Activated B cell treated with CpG ODN at 0.5 μM for 24 hours (primary cell): Measurements from ENCODE around the gene MTREX. TPM values are rescaled to one million over a fixed set of nuclear protein-coding genes. Genes with fewer than 3 reads are reported as not detected.

Experiments
- ATAC-seq: fragments of 200-7000 bp; cut with Tn5 transposase; one replicate; pipeline ENCODE4 v1.10.0; 2021; ENCODE audit warnings: low read depth, mild to moderate bottlenecking, moderate library complexity
- CTCF ChIA-PET: fragments of 350-600 bp; sonication (Branson Sonifier 250); formaldehyde crosslinking; loops from one replicate; lab custom pipeline; 2021; ENCODE audit warnings: antibody characterized with exemption; lab: Charles Lee
- POLR2A ChIA-PET: fragments of 350-600 bp; sonication (Branson Sonifier 250); formaldehyde crosslinking; loops from one replicate; lab custom pipeline; 2021; ENCODE audit warnings: antibody characterized with exemption; lab: Charles Lee
- DNase-seq: peaks from one replicate; pipeline ENCODE4 v3.0.0; 2022
- H3K27ac Mint-ChIP-seq: one replicate; pipeline ENCODE4 v1.8.0; 2020; ENCODE audit warnings: mixed read lengths
- H3K27me3 Mint-ChIP-seq: one replicate; pipeline ENCODE4 v1.8.0; 2021; ENCODE audit warnings: mixed read lengths
- H3K36me3 Mint-ChIP-seq: one replicate; pipeline ENCODE4 v1.8.0; 2021; ENCODE audit warnings: low read depth, mixed read lengths
- H3K4me1 Mint-ChIP-seq: one replicate; pipeline ENCODE4 v1.8.0; 2021; ENCODE audit warnings: mixed read lengths
- H3K4me3 Mint-ChIP-seq: one replicate; pipeline ENCODE4 v1.8.0; 2020; ENCODE audit warnings: mild to moderate bottlenecking, mixed read lengths
- H3K9me3 Mint-ChIP-seq: one replicate; pipeline ENCODE4 v1.8.0; 2020; ENCODE audit warnings: mixed read lengths
- CTCF ChIP-seq: fragments of 200-600 bp; IDR thresholded peaks from one replicate; pipeline ENCODE4 v1.8.0; 2022; ENCODE audit warnings: antibody characterized with exemption, mild to moderate bottlenecking
- intact Hi-C: fragments of 100-400 bp; cut with micrococcal nuclease; formaldehyde crosslinking; loops from one replicate; pipeline ENCODE4 v1.15.1; 2024
- total RNA-seq: library from RNA; stranded (reverse); gene quantifications from 2 replicates; pipeline ENCODE4 v1.2.3, GENCODE V29; 2022

MTREX gene
- total RNA-seq, 1 donor from 2014 or later = 106 TPM

GRCh38 chr5:55350754-55351153, 43.0 kb downstream of the MTREX start:
- DNase-seq = no peak
- intact Hi-C loops = no loop called here
- H3K4me3 Mint-ChIP-seq = no peak overlapping the region
- ChIA-PET POLR2A (interaction anchor here (0.5 kb wide), 1 partner anchor 11 kb away, joined by 3 read pairs; no protein-coding TSS in a partner anchor), CTCF (no interaction called here)
- no peaks in the 10 kb centered on the region for H3K27me3 Mint-ChIP-seq
- peaks cover 16% of the 10 kb centered on the region for H3K4me1 Mint-ChIP-seq
- ATAC-seq = no peak
- no peak overlapping the region for H3K27ac Mint-ChIP-seq
- no peak for TF ChIP-seq CTCF
- H3K36me3 Mint-ChIP-seq = peaks cover 80% of the 10 kb centered on the region
- H3K9me3 Mint-ChIP-seq = no peaks in the 10 kb centered on the region

- Mint-ChIP-seq H3K4me3 (no peak overlapping the region), H3K4me1 (no peaks in the 10 kb centered on the region), H3K9me3 (peaks cover 3% of the 10 kb centered on the region), H3K27ac (no peak overlapping the region), H3K36me3 (peaks cover 78% of the 10 kb centered on the region), H3K27me3 (no peaks in the 10 kb centered on the region)
- no peak for ATAC-seq
- ChIA-PET POLR2A (interaction anchor here (0.6 kb wide), 1 partner anchor 18 kb away, joined by 6 read pairs; no protein-coding TSS in a partner anchor), CTCF (no interaction called here)
- no peak for DNase-seq
- intact Hi-C loops = no loop called here
- TF ChIP-seq CTCF = no peak
These were observed 49.1 kb downstream of the MTREX start for GRCh38 chr5:55356896-55357295.

- ChIA-PET POLR2A (no interaction called here), CTCF (no interaction called here)
- H3K4me1 Mint-ChIP-seq = peaks cover 15% of the 10 kb centered on the region
- intact Hi-C loops = no loop called here
- ATAC-seq (no peak), DNase-seq (no peak)
- no peaks in the 10 kb centered on the region for H3K27me3 Mint-ChIP-seq
- TF ChIP-seq CTCF = no peak
- H3K27ac Mint-ChIP-seq = no peak overlapping the region
- peaks cover 3% of the 10 kb centered on the region for H3K9me3 Mint-ChIP-seq
- H3K36me3 Mint-ChIP-seq = peaks cover 66% of the 10 kb centered on the region
- no peak overlapping the region for H3K4me3 Mint-ChIP-seq
These were observed 52.4 kb downstream of the MTREX start for GRCh38 chr5:55360190-55360589.

GRCh38 chr5:55363856-55364255, 56.1 kb downstream of the MTREX start:
- TF ChIP-seq CTCF = no peak
- CTCF ChIA-PET = no interaction called here
- H3K36me3 Mint-ChIP-seq = peaks cover 63% of the 10 kb centered on the region
- no peak for DNase-seq
- ATAC-seq = no peak
- H3K27ac Mint-ChIP-seq = no peak overlapping the region
- peaks cover 16% of the 10 kb centered on the region for H3K4me1 Mint-ChIP-seq
- intact Hi-C loops = no loop called here
- H3K27me3 Mint-ChIP-seq = no peaks in the 10 kb centered on the region
- H3K9me3 Mint-ChIP-seq = peaks cover 3% of the 10 kb centered on the region
- H3K4me3 Mint-ChIP-seq = no peak overlapping the region
- POLR2A ChIA-PET = no interaction called here

GRCh38 chr5:55364537-55365055, 56.8 kb downstream of the MTREX start:
- Mint-ChIP-seq H3K36me3 (peaks cover 59% of the 10 kb centered on the region), H3K4me1 (peaks cover 16% of the 10 kb centered on the region), H3K27me3 (no peaks in the 10 kb centered on the region), H3K9me3 (peaks cover 3% of the 10 kb centered on the region), H3K27ac (peak overlapping the region; percentile 15), H3K4me3 (no peak overlapping the region)
- intact Hi-C loops = no loop called here
- no peak for DNase-seq
- peak; percentile 74 for ATAC-seq
- CTCF ChIA-PET = no interaction called here
- TF ChIP-seq CTCF = no peak
- POLR2A ChIA-PET = interaction anchor here (0.5 kb wide), 1 partner anchor 8 kb away, joined by 5 read pairs; no protein-coding TSS in a partner anchor
